GM06990 (cell line): Measurements from ENCODE around the gene RHBDL1.
A peak's percentile ranks its signal among the peaks of the same experiment; 100 is the strongest.

Experiments used
- DNase-seq: peaks from one replicate; pipeline ENCODE4 v3.0.0-alpha.2; 2011; ENCODE audit not compliant: insufficient read length; ENCODE audit errors: extremely low read depth
- H3K27me3 ChIP-seq: replicated peaks from 2 replicates; pipeline ENCODE4 v1.6.0; 2011; ENCODE audit warnings: low read length; ENCODE audit not compliant: control insufficient read depth, insufficient read depth
- H3K36me3 ChIP-seq: 2 replicates; pipeline ENCODE4 v1.5.1; 2011; ENCODE audit warnings: low read length; ENCODE audit not compliant: control insufficient read depth, insufficient read depth
- H3K4me3 ChIP-seq: replicated peaks from 2 replicates; pipeline ENCODE4 v1.5.1; 2011; ENCODE audit warnings: low read depth, mild to moderate bottlenecking, control low read depth, low read length
- TF ChIP-seq, protein P1 (sequence below): IDR thresholded peaks from 2 replicates; pipeline ENCODE4 v1.5.1; 2011; ENCODE audit warnings: low read length, control low read depth, mild to moderate bottlenecking, inconsistent platforms; ENCODE audit not compliant: insufficient read depth, poor library complexity, severe bottlenecking

Gene RHBDL1

DNA sequence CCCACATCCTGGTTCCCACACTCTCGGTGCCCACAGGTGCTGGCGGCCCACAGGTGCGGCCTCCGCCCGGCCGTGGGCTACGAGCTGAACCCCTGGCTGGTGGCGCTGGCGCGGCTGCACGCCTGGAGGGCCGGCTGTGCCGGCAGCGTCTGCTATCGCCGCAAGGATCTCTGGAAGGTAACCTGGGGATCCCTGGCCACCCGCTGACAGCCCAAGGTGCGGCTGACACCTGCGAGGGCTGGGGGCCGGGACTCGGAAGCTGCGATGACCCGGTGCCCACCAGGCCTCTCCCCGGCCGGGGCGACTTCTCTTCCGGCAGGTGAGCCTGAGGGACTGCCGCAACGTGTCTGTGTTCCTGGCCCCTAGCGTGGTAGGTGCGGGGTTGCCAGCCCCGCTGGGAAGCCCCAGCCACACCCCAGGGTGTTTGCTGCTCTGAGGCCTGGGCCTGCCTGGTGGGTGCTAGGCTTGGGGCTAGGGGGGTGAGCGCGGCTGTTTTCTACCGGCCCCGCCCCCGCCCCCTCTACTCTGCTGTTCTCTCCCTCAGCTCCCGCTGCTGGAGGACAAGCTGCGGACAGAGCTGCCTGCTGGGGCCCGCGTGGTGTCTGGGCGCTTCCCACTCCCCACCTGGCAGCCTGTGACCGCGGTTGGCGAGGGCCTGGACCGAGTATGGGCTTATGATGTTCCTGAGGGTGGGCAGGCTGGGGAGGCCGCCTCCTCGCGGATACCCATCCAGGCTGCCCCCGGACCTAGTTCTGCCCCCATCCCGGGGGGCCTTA is 46.5 kb downstream of the RHBDL1 start:
- DNase-seq, result no peak
- Histone ChIP-seq H3K27me3 (no peaks in the 10 kb centered on the region), H3K4me3 (peak overlapping the region; percentile 57), H3K36me3 (peaks cover 2% of the 10 kb centered on the region; the same call in 1 of the 2 replicates)
- TF ChIP-seq, protein P1, sequence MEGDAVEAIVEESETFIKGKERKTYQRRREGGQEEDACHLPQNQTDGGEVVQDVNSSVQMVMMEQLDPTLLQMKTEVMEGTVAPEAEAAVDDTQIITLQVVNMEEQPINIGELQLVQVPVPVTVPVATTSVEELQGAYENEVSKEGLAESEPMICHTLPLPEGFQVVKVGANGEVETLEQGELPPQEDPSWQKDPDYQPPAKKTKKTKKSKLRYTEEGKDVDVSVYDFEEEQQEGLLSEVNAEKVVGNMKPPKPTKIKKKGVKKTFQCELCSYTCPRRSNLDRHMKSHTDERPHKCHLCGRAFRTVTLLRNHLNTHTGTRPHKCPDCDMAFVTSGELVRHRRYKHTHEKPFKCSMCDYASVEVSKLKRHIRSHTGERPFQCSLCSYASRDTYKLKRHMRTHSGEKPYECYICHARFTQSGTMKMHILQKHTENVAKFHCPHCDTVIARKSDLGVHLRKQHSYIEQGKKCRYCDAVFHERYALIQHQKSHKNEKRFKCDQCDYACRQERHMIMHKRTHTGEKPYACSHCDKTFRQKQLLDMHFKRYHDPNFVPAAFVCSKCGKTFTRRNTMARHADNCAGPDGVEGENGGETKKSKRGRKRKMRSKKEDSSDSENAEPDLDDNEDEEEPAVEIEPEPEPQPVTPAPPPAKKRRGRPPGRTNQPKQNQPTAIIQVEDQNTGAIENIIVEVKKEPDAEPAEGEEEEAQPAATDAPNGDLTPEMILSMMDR, result no peak

DNA sequence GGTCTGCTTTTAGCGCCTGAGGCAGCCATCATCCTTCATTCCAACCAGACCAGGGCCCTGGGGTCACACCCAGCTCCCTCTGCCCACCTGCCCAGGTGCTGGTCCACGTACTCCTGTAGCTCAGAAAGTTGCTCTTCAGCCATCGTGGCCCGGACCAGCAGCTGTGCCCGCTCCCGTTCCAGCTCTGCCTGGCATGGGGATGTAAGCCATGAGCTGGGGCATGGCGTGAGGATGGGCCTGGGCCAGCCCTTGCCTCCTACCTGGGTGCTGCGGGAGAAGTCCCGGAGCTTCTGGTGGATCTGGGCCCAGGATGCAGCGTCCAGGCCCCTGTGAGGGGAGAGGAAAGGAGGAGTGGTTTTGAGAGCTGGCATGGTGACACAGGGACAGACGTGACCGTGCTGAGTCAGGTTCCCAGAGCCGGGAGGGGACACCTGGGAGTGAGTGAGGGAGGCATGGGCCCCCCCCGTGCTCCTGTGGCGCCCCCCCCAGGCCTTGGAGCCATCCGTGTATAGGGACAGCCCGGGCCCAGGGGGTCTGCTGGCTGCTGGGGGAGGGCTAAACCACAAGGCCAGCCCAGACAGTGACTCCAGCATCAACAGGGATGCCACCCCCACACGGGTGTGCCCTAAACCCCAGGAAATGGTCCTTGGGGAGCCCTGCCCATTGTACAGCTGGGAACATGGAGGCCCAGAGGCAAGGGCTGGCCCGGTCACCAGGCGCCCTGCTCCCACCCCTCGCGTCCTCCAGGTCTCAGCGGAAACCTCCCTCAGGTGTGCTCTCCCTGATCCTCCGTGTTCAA is 47.6 kb downstream of the RHBDL1 start:
- no peak for DNase-seq
- Histone ChIP-seq H3K36me3 (peaks cover 2% of the 10 kb centered on the region; the same call in 1 of the 2 replicates), H3K27me3 (no peaks in the 10 kb centered on the region), H3K4me3 (no peak overlapping the region)
- TF ChIP-seq, protein P1, result no peak

DNA sequence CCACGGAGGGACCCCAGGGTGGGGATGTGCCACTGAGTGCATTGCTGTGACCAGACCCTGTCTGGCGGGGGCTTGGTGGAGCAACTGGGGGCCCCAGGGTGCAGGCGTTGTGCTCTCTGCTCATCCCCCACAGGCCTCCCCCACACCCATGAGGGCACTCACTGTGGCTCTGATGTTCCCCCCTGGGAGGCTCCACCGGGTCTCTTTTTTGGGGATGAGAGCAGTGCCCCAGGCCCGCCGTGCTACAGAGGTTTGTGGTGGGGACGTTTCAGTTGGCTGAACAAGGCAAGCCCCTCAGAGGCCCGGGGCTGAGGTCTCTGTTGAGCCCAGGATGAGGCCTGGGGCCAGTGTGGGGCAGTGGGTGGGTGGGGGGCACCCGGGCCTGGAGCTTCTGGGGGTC is 48.2 kb downstream of the RHBDL1 start:
- TF ChIP-seq, protein P1, result no peak
- no peak for DNase-seq
- Histone ChIP-seq H3K4me3 (no peak overlapping the region), H3K36me3 (peaks cover 2% of the 10 kb centered on the region; the same call in 1 of the 2 replicates), H3K27me3 (no peaks in the 10 kb centered on the region)

DNA sequence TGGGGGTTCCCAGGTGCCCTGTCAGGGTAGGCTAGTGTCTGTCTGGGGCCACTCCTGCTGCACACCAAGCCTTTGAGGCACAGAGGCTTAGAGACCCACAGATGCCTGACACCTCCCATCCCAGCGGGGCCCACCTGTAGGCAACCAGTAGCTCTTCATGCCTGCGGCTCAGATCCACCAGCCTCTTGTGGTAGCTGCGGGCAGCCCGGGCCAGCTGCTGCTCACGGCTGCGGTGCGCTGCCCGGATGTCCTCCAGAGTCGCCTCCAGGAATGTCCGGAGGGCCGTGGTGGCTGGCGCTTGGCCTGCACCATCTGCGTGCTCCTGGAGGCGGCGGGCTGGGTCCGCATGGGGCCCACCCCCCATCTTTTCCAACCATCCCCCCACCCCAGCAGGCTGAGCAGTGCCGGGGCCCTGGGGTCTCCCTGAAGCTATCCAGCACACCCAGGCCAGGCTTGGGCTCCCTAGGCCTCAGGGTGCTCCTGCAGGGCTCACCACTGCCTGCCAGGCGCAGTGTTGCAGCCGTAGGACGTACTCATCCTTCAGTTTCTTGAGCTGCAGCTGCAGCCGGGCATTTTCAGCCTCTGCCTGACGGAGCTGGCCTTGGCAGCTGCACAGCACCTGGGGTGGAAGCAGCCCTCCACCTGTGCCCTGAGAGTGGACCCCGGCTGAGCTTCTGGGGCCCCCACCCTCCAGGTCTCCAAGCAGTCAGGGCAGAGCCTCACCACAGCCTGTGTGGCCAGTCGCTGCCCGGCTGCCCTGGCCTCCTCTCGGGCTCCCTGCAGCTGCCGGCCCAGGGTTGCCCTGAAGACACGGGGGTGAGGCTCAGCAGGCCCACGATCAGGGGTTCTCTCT is 48.9 kb downstream of the RHBDL1 start:
- Histone ChIP-seq H3K4me3 (no peak overlapping the region), H3K36me3 (peaks cover 2% of the 10 kb centered on the region; the same call in 1 of the 2 replicates), H3K27me3 (no peaks in the 10 kb centered on the region)
- TF ChIP-seq, protein P1, result no peak
- no peak for DNase-seq

DNA sequence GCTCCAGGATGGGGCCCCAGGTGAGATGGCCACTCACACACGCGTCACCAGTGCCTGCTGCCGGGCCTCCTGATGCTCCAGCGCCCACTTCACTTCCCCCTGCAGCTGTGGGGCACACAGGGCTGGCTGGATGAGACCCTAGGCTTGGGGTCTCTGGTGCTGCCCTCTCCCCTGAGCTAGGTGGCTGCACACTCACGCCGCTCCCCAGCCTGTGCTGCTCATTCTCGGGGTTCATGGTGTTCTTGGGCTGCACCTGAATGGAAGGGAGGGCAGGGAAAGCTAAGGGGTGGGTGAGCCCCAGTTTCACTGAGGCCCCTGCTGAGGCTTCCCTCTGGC is 49.5 kb downstream of the RHBDL1 start:
- Histone ChIP-seq H3K27me3 (no peaks in the 10 kb centered on the region), H3K36me3 (peaks cover 4% of the 10 kb centered on the region), H3K4me3 (no peak overlapping the region)
- TF ChIP-seq, protein P1, result no peak
- DNase-seq, result no peak
